NCI-H524 (cell line): ENCODE results near the gene STT3B.

Source experiments
- DNase-seq, 2 experiments: peaks; one replicate each; lab custom pipeline; 2025; lab: John Stamatoyannopoulos, UW

Gene STT3B

DNA sequence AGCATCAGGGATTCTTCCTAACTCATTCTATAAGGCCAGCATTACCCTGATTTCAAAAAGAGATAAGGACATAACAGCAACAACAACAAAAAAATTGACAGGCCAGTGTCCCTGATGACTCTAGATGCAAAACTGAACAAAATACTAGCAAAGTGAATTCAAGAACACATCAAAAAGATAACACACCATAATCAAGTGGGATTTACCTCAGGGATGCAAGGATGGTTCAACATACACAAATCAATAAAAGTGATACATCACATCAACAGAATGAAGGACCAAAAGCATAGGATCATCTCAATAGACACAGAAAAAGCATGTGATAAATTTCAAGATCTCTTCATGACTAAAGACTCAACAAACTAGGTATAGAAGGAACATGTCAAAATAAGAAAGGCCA is 119.6 kb downstream of the STT3B start:
- no peak for DNase-seq

DNA sequence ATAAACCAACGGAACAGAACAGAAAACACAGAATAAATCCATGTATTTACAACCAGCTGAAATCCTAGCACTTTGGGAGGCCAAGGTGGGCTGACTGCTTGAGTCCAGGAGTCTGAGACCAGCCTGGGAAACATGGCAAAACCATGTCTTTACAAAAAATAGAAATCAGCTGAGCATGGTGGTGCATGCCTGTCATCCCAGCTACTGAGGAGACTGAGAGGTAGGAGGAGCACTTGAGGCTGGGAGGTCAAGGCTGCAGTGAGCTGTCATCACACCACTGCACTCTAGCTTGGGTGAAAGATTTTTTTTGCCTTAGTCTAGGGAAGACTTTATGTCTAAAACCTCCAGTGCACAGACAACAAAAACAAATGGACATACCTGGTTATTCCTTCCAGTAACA is 120.7 kb downstream of the STT3B start:
- DNase-seq, result no peak

DNA sequence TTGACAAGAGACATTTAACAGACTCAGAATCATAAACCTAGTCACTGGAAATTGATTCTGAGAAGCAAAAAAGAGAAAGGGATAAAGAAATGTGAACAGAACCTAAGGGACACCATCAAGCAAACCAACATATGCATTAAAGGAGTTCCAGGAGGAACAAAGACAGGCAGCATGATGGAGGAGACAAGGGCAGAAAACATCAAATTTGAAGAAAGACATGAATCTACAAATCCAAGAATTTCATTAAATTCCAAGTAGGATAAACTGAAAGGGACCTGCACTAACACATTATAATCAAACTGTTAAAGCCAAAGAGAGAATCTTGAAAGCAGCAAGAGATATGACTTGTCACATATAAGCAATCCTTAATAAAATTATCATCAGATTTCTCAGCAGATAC is 122.3 kb downstream of the STT3B start:
- no peak for DNase-seq

DNA sequence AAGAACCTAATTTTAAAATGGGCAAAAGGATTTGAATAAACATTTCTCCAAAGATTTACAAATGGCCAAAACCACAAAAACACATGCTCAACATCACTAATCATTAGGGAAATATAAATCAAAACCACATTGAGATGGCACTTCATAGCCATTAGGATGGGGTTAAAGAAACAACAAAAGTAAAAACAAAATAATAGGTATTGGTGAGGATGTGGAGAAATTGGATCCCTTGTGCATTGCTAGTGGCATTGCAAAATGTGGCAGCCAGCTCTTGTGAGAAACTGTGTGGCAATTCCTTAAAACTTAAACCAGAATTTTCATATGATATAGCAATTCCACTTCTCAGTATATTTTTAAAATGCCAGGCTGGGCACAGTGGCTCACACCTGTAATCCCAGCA is 126.5 kb downstream of the STT3B start:
- no peak for DNase-seq

DNA sequence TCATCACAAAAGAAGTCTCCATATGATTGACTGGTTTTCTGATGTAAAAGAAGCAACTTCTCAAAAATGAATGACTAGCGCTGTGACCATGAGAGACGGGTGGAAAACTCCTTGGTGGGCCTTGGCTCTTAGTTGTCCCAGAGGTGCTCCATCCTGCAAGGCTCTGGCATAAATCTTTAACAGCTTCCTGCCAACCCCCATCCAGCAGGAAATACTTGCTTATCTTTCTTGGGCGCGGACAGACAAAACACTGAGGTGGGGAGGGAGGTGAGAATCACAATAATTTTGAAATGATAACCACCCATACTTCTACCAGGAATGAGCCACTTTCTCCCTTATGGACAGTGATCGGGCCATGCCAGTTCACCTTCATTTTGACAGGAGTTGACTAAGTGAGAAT is 128.6 kb downstream of the STT3B start:
- no peak for DNase-seq

DNA sequence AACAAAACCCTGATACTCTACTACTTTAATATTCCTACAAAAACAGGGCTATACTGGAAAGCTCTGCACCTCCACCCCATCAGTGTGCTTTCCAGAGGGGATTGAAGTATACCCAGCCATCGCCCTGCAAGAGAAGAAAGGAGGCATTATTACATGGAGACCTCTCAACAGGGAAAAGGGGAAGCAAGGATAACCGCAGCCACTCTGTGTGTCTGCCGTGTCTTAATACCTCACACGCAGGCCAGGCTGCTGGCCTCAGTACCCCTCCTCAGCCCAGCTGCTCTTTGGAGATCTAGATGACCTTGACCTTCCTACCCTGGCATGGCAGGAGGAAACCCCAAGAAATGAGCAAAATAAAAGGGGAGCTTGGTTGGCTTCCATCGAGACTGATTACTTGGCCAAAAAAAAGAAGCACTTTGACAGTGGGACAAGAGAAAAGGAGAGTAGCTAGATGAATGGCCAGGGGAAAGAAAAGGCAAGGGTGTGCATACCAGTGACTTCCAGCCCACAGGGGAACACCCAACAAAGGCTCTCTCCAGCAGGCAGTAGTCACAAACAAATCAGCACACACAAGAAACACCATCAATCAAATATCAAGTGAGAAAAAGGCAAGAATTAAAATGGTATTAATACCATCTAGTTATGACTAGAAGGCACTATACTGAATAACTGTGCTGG is 129.4 kb downstream of the STT3B start:
- DNase-seq, result no peak

DNA sequence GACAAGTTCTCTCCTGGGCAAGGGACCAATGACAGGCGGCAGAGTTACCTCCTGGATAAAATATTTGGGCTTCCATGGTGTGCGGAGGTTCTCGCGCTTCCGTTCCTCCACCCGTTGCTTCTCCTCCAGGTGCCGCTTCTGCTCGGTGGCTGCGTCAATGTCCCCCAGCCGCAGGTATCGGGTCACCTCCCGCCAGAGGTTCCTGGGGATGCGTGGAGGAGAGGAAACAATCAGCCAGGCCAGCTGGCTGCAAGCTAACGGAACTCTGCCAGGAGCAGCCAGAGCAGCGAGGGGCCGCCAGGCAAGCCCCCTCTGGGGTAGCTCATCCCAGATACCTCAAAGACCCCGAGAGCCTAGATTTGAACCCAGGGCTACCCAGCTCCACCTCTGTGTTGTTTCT is 131.3 kb downstream of the STT3B start:
- no peak for DNase-seq

DNA sequence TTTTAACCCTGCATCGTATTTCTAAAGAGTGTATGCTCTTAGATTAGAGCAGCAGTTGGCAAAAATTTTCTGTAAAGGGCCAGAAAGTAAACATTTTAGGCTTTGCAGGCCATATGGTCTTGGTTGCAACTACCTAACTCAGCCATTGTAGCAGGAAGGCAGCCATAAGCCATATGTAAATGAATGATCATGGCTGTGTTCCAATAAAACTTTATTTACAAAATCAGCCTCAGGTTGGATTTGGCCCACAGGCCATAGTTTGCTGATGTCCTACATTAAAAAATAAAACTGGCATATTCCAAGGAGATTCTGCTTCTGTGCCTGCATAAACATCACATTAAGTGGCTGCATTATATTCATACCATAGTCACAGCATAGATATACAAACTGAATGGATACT is 134.9 kb downstream of the STT3B start:
- DNase-seq, result no peak

DNA sequence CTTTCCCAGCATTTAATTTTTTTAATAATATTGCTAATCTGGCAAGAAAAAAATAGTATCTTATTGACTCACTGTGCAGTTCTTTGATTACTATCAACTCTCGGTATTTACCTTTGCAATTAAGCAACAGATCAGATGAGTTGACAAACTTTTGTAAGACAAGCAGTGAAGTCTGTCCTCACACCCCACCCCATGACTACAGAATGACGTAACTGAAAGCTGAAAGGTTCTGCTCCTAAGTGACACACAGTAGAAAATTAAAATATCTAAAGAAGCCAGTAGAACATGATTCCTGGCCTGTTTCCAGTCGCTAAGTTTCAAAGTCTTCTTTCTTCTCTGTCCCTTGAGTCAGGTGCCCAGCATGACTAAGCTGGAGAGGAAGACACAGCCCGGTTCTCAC is 135.5 kb downstream of the STT3B start:
- no peak for DNase-seq

DNA sequence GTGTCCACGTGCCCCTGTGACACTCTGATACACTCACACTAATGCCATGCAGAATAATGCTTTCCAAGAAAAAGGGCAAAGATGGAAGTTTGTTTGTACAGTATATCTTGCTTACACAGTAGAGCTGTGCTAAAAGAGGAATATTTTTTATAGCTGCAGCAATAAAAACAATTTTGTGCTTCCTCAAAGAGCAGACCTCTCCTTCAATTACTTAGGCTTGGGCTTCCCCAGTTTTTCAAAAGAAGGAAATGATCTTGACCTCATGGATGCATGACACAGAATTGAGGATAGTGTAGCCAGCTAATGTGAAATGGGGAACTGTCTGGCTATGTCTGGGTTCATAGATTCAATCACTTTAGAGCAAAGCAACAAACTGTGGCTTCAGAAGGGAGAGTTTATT is 137.4 kb downstream of the STT3B start:
- no peak for DNase-seq

DNA sequence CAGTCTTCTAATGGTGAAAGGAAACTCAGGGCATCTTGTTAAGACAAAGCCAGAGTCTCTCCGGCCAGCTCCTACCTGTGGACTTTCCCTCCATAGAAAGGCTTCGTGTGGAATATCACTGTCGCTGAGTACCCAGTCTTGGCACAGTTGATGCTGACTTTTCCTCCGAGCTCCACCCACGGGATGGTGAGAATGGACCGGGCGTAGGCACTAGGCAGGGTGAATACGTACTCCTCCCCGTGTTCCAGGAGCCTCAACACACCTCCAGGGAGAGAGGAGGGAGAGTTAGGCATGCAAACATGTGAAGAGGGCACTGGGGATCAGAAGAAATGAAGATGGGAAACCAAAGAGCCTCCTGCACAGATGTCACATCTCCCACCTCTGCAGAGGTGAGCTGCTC is 138.0 kb downstream of the STT3B start:
- DNase-seq, result no peak

DNA sequence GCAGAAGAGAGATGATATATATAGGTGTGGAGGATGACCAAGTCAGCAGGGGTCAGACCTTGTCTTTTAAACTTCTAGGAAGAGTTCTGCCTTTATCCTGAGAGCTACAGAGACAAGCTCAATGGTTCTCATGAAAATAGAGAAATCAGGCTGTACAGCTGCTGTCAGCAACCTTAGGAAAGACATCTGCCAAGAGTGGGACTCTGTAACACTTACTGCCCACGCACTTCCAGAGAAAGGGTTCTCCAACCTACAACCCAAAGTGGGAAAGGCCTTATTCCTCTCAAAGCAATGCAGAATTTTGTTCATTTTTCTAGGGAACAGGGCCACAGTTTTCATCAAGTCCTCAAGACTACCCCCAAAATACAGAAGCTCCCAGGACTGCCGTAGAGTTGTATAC is 138.7 kb downstream of the STT3B start:
- DNase-seq, result no peak

DNA sequence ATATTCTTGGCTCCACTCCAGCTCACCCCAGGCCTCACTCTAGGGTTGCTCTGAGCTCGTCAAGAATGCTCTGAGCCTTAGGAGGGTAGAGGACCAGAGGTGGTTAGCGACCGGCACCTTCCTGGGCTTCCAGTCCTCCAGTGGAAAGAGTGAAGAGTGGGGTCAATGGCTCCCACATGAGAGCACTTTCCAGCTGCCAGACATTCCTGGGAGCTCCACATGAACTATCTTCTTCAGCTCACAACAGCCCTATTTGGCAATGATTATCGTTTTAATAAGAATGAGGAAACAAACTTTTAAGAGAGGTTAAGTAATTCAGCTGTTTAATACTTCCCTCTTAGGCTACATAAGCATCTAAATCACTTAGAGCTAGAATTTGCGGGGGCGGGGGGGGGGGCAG is 139.3 kb downstream of the STT3B start:
- no peak for DNase-seq

DNA sequence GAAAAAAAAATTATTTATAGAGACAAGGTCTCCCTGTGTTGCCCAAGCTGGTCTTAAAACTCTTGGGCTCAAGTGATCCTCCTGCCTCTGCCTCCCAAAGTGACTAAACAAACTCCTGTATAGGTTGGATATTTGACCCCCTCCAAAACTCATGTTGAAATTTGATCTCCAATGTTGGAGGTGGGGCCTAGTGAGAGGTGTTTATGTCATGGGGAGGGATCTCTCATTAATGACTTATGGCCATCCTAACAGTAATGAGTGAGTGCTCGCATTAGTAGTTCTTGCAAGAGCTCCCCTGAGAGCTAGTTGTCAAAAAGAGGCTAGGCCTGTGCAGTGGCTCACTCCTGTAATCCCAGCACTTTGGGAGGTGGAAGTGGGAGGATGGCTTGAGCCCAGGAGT is 141.2 kb downstream of the STT3B start:
- no peak for DNase-seq

DNA sequence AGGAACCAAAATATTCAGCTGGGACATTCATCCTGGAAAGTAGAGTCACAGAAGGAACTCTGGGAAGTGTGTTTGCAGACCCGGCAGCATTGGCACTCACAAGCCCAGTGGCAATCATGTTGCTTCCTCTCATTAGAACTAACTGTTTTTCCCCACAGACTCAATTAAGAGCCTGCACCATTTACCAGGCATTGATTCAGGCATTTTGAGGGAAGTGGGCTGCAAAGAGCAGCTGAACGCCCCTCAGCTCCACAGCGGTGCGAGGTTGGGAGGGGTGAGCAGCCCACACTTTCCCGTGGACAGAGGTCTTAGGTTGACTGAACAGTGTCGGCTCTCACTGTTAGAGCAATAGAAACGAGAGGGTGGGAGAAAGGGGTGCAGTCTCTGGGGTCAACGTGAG is 143.8 kb downstream of the STT3B start:
- DNase-seq, result no peak

DNA sequence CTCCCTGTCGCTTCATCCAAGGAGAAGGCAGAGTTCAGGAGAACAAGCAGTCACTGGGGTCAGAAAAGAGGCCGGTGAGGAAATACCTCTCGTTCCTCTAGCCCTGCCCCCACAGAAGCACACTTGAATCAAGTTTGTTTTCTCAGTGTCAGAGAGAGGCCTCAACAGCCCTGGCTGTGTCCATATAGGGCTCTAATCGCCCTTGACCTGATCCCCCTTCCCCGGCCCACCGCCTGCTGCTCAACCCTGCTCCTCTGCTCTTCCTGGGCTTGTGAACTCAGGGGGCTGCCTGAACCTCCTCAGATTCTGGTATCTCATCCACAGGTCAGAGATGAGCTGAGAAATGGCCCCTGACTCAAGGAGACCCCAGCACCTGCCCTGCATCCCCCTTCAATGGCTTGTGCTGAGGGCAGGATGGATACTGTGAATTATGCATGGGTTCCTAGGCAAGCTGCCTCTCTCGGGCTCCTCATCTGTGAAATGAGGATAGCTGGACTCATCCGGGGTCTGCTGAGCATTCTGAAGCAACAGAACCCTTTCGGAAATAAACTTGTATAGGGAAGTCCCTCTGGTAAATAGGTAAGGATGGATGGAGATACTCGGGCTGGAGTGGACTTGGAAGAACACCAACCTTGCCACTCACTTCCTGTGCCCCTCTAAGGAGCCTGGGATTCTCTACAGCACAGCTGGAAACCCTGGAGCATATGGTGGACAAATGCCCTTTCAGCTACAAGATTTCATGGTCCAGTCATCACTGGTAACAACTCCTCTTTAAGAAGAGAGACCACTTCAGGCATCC is 147.5 kb downstream of the STT3B start:
- no peak for DNase-seq
